ENCODE measurements around the gene CEP164.

Gene CEP164

DNA sequence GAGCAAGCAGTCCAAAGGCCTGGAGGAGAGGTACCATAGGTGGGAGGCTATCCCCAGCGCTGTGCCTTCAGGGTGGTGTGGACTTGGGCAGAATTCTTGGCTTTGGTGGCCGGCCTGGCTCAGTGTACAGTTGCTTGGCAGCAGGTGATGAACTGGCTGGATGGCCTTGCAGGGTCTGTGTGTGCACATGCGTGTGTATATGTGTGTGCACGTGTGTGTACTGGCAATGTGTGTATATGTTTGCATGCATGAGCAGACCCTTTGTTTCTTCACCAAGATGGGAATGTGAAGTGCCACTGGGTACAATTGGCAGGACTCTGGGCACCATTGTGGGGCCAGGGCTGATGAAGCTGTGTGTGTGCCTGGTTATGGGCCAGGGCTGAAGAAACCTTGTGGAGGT is 53.0 kb downstream of the CEP164 start:
- Histone ChIP-seq H3K79me2 (ENCODE audit: control insufficient read depth, insufficient read depth, low read length, unreplicated experiment) (no peaks in the 10 kb centered on the region), H3K27me3 (ENCODE audit: insufficient read depth, low read length) (no peaks in the 10 kb centered on the region), H3K36me3 (ENCODE audit: insufficient read depth, low read length) (peaks cover 10% of the 10 kb centered on the region; the same call in 1 of the 2 replicates)

DNA sequence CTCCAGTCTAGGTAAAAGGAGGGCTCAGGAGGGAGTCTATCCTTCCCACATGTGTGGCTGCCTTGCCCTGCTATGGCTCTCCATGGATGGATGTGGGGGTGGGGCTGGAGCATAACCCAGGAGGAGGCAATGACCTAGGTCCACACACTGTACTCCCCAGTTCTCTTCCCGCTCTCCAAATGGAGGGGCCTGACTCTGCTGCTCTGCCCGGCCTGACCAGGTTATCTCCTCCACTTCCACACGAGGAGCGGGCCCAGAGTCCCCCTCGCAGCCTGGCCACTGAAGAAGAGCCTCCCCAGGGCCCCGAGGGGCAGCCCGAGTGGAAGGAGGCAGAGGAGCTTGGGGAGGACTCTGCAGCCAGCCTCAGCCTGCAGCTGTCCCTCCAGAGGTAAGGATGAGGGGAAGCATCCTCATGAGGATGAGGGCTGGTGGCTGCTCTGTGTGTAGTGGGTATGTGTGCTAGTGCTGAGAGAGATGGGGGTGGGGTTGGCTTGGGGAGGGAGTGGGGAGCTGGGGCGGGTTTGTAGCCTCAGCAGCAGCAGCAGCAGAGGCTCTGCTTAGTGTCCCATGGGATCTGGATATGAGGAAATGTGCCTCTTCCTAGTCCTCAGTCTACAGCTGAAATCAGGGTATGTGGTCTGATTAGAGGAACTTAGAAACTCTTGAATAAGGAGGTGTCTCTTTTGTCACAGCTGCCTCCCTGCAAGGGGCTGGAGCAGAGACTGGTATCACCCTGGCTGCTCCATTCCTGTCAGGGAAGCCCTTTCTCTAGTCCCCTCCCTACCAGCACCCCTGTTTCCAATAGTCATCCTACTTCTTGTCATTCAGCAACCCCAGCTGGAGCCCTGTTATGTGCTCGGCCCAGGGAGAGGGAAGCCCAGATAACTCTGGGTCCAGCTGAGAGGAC is 54.1 kb downstream of the CEP164 start:
- Histone ChIP-seq H3K79me2 (ENCODE audit: control insufficient read depth, insufficient read depth, low read length, unreplicated experiment) (no peaks in the 10 kb centered on the region), H2AFZ (ENCODE audit: low read length, unreplicated experiment) (no peak overlapping the region), H3K27ac (ENCODE audit: low read depth, low read length) (no peak overlapping the region), H3K4me1 (ENCODE audit: control insufficient read depth, insufficient read depth, low read length, unreplicated experiment) (peaks cover 15% of the 10 kb centered on the region), H3K4me3 (ENCODE audit: low read depth, low read length) (no peak overlapping the region), H3K27me3 (ENCODE audit: insufficient read depth, low read length) (no peaks in the 10 kb centered on the region), H3K36me3 (ENCODE audit: insufficient read depth, low read length) (peaks cover 10% of the 10 kb centered on the region; the same call in 1 of the 2 replicates)

More for the DNA sequence above, 53.0 kb downstream of the CEP164 start:
- H3K27ac ChIP-seq (ENCODE audit: low read depth, low read length) = no peak overlapping the region
- peaks cover 15% of the 10 kb centered on the region for H3K4me1 ChIP-seq (ENCODE audit: control insufficient read depth, insufficient read depth, low read length, unreplicated experiment)
- no peak overlapping the region for H2AFZ ChIP-seq (ENCODE audit: low read length, unreplicated experiment)
- no peak overlapping the region for H3K4me3 ChIP-seq (ENCODE audit: low read depth, low read length)

DNA sequence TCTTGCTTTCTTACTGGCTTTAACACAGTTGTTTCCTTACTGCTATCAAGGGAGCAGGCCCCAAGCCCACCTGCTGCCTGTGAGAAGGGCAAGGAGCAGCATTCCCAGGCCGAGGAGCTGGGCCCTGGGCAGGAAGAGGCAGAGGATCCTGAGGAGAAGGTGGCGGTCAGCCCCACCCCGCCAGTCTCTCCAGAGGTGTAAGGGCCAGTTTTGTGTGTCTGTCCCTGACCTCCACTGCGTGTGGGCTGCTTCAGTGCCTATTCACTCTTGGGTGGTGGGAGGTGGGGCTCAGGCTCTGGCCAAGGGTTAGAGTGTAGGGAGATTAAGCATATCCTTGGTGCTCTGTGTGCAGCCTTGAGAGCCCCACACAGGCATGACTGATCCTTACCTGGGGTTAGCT is 55.1 kb downstream of the CEP164 start:
- H3K27ac ChIP-seq (ENCODE audit: low read depth, low read length) = no peak overlapping the region
- H3K4me1 ChIP-seq (ENCODE audit: control insufficient read depth, insufficient read depth, low read length, unreplicated experiment) = peaks cover 15% of the 10 kb centered on the region
- H2AFZ ChIP-seq (ENCODE audit: low read length, unreplicated experiment) = no peak overlapping the region
- H3K79me2 ChIP-seq (ENCODE audit: control insufficient read depth, insufficient read depth, low read length, unreplicated experiment) = no peaks in the 10 kb centered on the region
- no peaks in the 10 kb centered on the region for H3K27me3 ChIP-seq (ENCODE audit: insufficient read depth, low read length)
- no peak overlapping the region for H3K4me3 ChIP-seq (ENCODE audit: low read depth, low read length)
- H3K36me3 ChIP-seq (ENCODE audit: insufficient read depth, low read length) = peaks cover 14% of the 10 kb centered on the region; the same call in 1 of the 2 replicates

DNA sequence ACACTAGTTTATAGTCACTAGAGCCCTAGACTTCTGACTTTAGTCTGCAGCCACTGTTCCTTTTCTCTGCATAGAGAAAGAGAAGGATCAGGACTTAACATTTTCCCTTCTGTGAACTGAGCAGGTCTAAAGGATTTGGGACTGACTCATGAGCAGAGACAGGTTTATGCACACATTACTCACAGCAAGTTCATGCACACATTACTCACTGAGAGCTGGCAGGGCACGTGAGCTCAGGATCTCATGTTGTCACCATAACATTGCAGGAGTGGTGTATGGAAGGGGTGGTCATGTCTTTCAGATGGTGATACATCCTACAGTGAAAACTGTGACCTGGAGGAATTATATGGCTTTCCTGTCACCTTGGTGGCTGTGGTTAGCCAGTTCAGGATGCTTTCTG is 56.4 kb downstream of the CEP164 start:
- Histone ChIP-seq H3K36me3 (ENCODE audit: insufficient read depth, low read length) (peaks cover 14% of the 10 kb centered on the region; the same call in 1 of the 2 replicates), H3K27ac (ENCODE audit: low read depth, low read length) (peak overlapping the region; percentile 6; the same call in 1 of the 2 replicates), H3K4me3 (ENCODE audit: low read depth, low read length) (no peak overlapping the region), H2AFZ (ENCODE audit: low read length, unreplicated experiment) (no peak overlapping the region), H3K79me2 (ENCODE audit: control insufficient read depth, insufficient read depth, low read length, unreplicated experiment) (no peaks in the 10 kb centered on the region), H3K4me1 (ENCODE audit: control insufficient read depth, insufficient read depth, low read length, unreplicated experiment) (peaks cover 23% of the 10 kb centered on the region), H3K27me3 (ENCODE audit: insufficient read depth, low read length) (no peaks in the 10 kb centered on the region)

DNA sequence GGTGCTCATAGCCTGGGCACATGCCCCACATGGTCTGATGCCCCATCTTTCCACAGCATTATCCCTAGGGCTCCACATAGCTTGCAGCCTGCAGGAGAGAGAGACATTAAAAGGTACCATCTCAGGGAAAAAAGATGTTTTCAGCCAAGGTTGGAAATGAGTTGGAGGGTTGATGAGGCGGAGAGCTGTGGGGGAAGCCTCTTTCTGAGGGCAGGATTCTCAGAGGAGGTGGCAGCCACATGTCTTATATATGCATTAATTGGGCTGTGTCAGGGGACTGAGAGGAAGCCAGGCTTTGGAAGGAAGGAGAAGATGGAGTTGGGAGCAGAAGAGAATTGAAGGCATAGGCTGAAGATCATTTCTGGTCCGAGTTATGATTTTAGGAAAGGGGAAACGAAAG is 57.8 kb downstream of the CEP164 start:
- Histone ChIP-seq H3K79me2 (ENCODE audit: control insufficient read depth, insufficient read depth, low read length, unreplicated experiment) (no peaks in the 10 kb centered on the region), H3K27me3 (ENCODE audit: insufficient read depth, low read length) (no peaks in the 10 kb centered on the region), H2AFZ (ENCODE audit: low read length, unreplicated experiment) (no peak overlapping the region), H3K4me1 (ENCODE audit: control insufficient read depth, insufficient read depth, low read length, unreplicated experiment) (peaks cover 30% of the 10 kb centered on the region), H3K27ac (ENCODE audit: low read depth, low read length) (no peak overlapping the region), H3K36me3 (ENCODE audit: insufficient read depth, low read length) (peaks cover 17% of the 10 kb centered on the region; the same call in 1 of the 2 replicates), H3K4me3 (ENCODE audit: low read depth, low read length) (no peak overlapping the region)

DNA sequence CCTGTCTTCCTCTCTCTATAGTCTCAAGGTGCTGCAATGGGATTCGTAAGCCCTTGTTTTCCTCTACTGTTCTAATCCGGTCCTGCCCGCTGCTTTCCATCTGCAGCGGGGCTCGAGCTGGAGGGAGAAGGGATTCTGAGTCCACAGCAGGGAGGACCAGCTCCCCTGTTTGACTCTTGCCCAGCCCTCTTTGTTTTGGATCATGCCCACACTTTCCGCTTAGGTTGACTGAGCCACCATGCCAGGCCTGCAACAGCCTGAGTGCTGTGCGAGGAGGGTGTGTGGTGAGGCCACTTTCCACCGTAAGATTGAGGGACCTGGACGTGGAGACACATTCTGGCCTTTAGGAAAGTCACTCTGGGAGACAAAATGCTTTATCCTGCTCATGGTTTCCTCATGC is 58.3 kb downstream of the CEP164 start:
- H3K4me1 ChIP-seq (ENCODE audit: control insufficient read depth, insufficient read depth, low read length, unreplicated experiment) = peaks cover 30% of the 10 kb centered on the region
- H3K79me2 ChIP-seq (ENCODE audit: control insufficient read depth, insufficient read depth, low read length, unreplicated experiment) = no peaks in the 10 kb centered on the region
- H3K4me3 ChIP-seq (ENCODE audit: low read depth, low read length) = no peak overlapping the region
- H2AFZ ChIP-seq (ENCODE audit: low read length, unreplicated experiment) = no peak overlapping the region
- no peak overlapping the region for H3K27ac ChIP-seq (ENCODE audit: low read depth, low read length)
- no peaks in the 10 kb centered on the region for H3K27me3 ChIP-seq (ENCODE audit: insufficient read depth, low read length)
- H3K36me3 ChIP-seq (ENCODE audit: insufficient read depth, low read length) = peaks cover 13% of the 10 kb centered on the region; the same call in 1 of the 2 replicates

DNA sequence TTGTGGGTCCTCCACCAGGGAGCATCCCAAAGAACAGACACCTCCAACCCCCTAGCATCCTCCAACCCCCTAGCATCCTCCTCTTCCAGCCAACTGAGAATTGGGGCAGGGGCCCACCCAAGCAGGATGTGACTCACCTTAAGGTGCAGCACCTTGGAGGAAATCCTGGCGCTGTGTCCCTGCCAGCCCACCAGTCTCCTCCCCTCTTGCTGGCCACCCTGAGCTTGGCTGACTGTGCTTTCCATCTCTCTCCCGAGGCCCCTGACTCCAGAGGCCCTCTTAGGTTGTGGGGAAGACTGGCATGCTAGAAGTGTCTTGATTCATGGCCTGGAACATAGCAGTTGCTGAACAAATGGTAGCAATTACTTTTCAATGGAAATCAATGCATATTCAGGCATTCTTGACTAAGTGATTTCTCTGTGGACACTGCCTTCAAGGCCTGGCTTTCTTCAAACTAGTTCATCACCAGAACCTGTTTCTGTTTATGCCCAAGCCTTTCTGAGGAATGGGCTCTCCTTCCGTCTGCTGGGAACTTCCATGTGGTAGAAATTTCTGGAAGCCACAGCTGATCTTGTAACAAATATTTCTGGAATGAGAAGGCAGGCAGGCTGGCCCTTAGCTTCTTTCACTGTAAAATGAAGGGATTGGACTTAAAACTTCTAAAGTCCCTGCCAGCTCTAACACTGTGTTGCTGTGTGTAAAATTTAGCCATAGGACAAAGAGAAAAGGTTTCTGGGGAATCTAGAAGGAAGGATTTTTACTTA is 60.5 kb downstream of the CEP164 start:
- no peaks in the 10 kb centered on the region for H3K27me3 ChIP-seq (ENCODE audit: insufficient read depth, low read length)
- H3K79me2 ChIP-seq (ENCODE audit: control insufficient read depth, insufficient read depth, low read length, unreplicated experiment) = no peaks in the 10 kb centered on the region
- H3K27ac ChIP-seq (ENCODE audit: low read depth, low read length) = no peak overlapping the region
- no peak overlapping the region for H2AFZ ChIP-seq (ENCODE audit: low read length, unreplicated experiment)
- H3K4me1 ChIP-seq (ENCODE audit: control insufficient read depth, insufficient read depth, low read length, unreplicated experiment) = peaks cover 29% of the 10 kb centered on the region
- no peak overlapping the region for H3K4me3 ChIP-seq (ENCODE audit: low read depth, low read length)
- H3K36me3 ChIP-seq (ENCODE audit: insufficient read depth, low read length) = peaks cover 11% of the 10 kb centered on the region; the same call in 1 of the 2 replicates

DNA sequence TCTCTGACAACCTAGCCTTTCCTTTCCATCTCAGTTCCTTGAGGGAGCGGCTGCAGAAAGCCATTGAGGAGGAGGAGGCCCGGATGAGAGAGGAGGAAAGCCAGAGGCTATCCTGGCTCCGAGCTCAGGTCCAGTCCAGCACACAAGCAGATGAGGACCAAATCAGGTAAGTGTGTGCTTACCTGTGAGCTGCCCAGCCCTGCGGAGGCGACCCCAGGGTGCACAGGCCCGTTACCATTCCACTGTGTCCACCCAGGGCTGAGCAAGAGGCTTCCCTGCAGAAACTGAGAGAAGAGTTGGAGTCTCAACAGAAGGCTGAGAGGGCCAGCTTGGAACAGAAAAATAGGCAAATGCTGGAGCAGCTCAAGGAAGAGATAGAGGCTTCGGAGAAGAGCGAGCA is 63.1 kb downstream of the CEP164 start:
- Histone ChIP-seq H2AFZ (ENCODE audit: low read length, unreplicated experiment) (no peak overlapping the region), H3K79me2 (ENCODE audit: control insufficient read depth, insufficient read depth, low read length, unreplicated experiment) (no peaks in the 10 kb centered on the region), H3K27me3 (ENCODE audit: insufficient read depth, low read length) (no peaks in the 10 kb centered on the region), H3K4me1 (ENCODE audit: control insufficient read depth, insufficient read depth, low read length, unreplicated experiment) (peaks cover 15% of the 10 kb centered on the region), H3K4me3 (ENCODE audit: low read depth, low read length) (no peak overlapping the region), H3K36me3 (ENCODE audit: insufficient read depth, low read length) (peaks cover 23% of the 10 kb centered on the region; the same call in 1 of the 2 replicates), H3K27ac (ENCODE audit: low read depth, low read length) (no peak overlapping the region)

DNA sequence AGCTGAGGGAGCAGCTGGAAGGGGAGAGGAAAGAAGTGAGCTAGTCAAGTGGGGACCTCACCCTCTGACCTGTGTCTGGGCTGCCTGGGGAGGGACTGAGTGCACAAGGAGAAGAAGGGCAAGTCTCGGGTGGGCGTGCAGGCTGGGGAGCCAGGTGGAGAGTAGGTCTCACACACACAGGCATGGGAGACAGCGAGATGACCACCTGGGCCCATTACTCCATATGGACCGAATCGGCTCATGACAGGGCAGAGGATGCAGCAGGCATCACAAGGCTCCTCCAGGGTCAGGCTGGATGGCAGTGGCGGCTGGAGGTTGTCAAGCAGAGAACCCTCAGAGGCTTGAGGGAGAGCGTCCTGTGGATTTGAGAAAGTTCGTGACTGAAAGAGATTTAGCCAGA is 63.5 kb downstream of the CEP164 start:
- Histone ChIP-seq H3K4me1 (ENCODE audit: control insufficient read depth, insufficient read depth, low read length, unreplicated experiment) (peaks cover 15% of the 10 kb centered on the region), H3K4me3 (ENCODE audit: low read depth, low read length) (no peak overlapping the region), H3K79me2 (ENCODE audit: control insufficient read depth, insufficient read depth, low read length, unreplicated experiment) (no peaks in the 10 kb centered on the region), H2AFZ (ENCODE audit: low read length, unreplicated experiment) (no peak overlapping the region), H3K36me3 (ENCODE audit: insufficient read depth, low read length) (peaks cover 27% of the 10 kb centered on the region; the same call in 1 of the 2 replicates), H3K27ac (ENCODE audit: low read depth, low read length) (no peak overlapping the region), H3K27me3 (ENCODE audit: insufficient read depth, low read length) (no peaks in the 10 kb centered on the region)

DNA sequence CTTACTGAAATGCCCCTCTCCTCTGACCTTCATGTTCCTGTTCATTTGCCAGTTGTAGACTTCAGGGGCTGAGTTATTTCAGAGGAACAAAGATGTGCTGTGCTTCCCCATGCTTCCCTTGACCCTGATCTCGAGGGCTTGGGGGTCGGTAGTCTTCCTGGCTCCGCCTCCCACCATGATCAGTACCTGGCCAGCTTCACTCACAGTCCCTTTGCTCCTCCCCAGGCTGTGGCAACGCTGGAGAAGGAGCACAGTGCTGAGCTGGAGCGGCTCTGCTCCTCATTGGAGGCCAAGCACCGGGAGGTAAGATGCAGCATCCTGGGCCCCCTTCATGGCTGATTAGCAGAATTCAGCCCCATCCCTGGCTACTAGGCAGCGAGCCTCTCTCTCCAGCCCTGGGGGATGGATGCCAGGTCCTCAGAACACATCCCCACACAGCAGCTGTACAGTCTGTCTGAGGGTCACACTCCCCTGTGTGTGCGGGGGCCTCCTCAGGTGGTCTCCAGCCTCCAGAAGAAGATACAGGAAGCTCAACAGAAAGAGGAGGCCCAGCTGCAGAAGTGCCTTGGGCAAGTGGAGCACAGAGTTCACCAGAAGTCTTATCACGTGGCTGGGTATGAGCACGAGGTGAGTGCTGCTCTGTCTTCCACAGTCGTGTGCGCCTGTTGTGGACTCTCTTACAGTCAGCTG is 64.5 kb downstream of the CEP164 start:
- Histone ChIP-seq H3K4me3 (ENCODE audit: low read depth, low read length) (no peak overlapping the region), H3K36me3 (ENCODE audit: insufficient read depth, low read length) (peaks cover 37% of the 10 kb centered on the region), H2AFZ (ENCODE audit: low read length, unreplicated experiment) (no peak overlapping the region), H3K79me2 (ENCODE audit: control insufficient read depth, insufficient read depth, low read length, unreplicated experiment) (no peaks in the 10 kb centered on the region), H3K27ac (ENCODE audit: low read depth, low read length) (no peak overlapping the region), H3K4me1 (ENCODE audit: control insufficient read depth, insufficient read depth, low read length, unreplicated experiment) (peaks cover 15% of the 10 kb centered on the region), H3K27me3 (ENCODE audit: insufficient read depth, low read length) (no peaks in the 10 kb centered on the region)

Measured in ACC112 (cell line).